Fibroblast of lung (primary cell): ENCODE data around the gene RBM27. TPM values are rescaled to one million over a fixed set of nuclear protein-coding genes. Genes with fewer than 3 reads are reported as not detected.
A peak's percentile ranks its signal among the peaks of the same experiment; 100 is the strongest.

Experiments used
- DNase-seq, 2 donors: peaks; one replicate each; pipeline versions ENCODE4 v3.0.0 to v3.0.0-alpha.2; 2010; ENCODE audit warnings: low read depth in 2 of 2
- H2AFZ ChIP-seq: 2 replicates; pipeline ENCODE4 v1.5.1; 2012; ENCODE audit warnings: low read length, control low read depth, inconsistent platforms
- H3K27ac ChIP-seq: 2 replicates; pipeline ENCODE4 v1.5.1; 2011; ENCODE audit warnings: low read length, control low read depth; ENCODE audit not compliant: insufficient read depth
- H3K27me3 ChIP-seq: 2 replicates; pipeline ENCODE4 v1.5.1; 2011; ENCODE audit warnings: mild to moderate bottlenecking, low read length; ENCODE audit not compliant: control insufficient read depth, insufficient read depth
- H3K36me3 ChIP-seq: 2 replicates; pipeline ENCODE4 v1.5.1; 2011; ENCODE audit warnings: low read length; ENCODE audit not compliant: control insufficient read depth, insufficient read depth
- H3K4me1 ChIP-seq: 2 replicates; pipeline ENCODE4 v1.5.1; 2011; ENCODE audit warnings: low read length; ENCODE audit not compliant: control insufficient read depth, insufficient read depth; ENCODE audit errors: extremely low read depth
- H3K4me2 ChIP-seq: 2 replicates; pipeline ENCODE4 v1.5.1; 2011; ENCODE audit warnings: low read length, control low read depth; ENCODE audit not compliant: insufficient read depth; ENCODE audit errors: extremely low read depth
- H3K4me3 ChIP-seq, 4 experiments: fragments of 200-600 bp in 1 of 4; sonication (generic) in 1 of 4; replicated peaks in 1 of 4; 2 replicates each; pipeline ENCODE4 v1.5.1; 2011 to 2016; ENCODE audit warnings: low read length in 4 of 4, low read depth in 3 of 4, mild to moderate bottlenecking in 3 of 4, control low read depth in 2 of 4, inconsistent platforms in 1 of 4, mixed read lengths in 1 of 4; ENCODE audit not compliant: insufficient read depth in 1 of 4; ENCODE audit errors: control extremely low read depth in 1 of 4
- H3K79me2 ChIP-seq: 2 replicates; pipeline ENCODE4 v1.5.1; 2012; ENCODE audit warnings: mild to moderate bottlenecking, low read length, inconsistent platforms; ENCODE audit not compliant: control insufficient read depth, insufficient read depth
- H3K9ac ChIP-seq: 2 replicates; pipeline ENCODE4 v1.5.1; 2011; ENCODE audit warnings: mild to moderate bottlenecking, low read length, control low read depth; ENCODE audit not compliant: insufficient read depth
- H3K9me3 ChIP-seq: 2 replicates; pipeline ENCODE4 v1.5.1; 2012; ENCODE audit warnings: low read depth, low read length; ENCODE audit not compliant: control insufficient read depth, insufficient read depth
- H4K20me1 ChIP-seq: 2 replicates; pipeline ENCODE4 v1.5.1; 2011; ENCODE audit warnings: low read length; ENCODE audit not compliant: control insufficient read depth, insufficient read depth; ENCODE audit errors: extremely low read depth
- CTCF ChIP-seq, 2 donors: IDR thresholded peaks in 1 of 2; conservative IDR thresholded peaks in 1 of 2; 1 replicate in 1 of 2; 2 replicates in 1 of 2; pipeline ENCODE4 v1.5.1; 2011 to 2012; ENCODE audit warnings: low read length in 2 of 2, control low read depth in 1 of 2, inconsistent platforms in 1 of 2, low read depth in 1 of 2, mild to moderate bottlenecking in 1 of 2
- EZH2 ChIP-seq: IDR thresholded peaks from 2 replicates; pipeline ENCODE4 v1.5.1; 2012; ENCODE audit warnings: low read length, control low read depth, mild to moderate bottlenecking; ENCODE audit errors: missing control alignments
- polyA minus RNA-seq: library from RNA; depleted of rRNA, polyadenylated mRNA; stranded (reverse); fragments of >200 nt; gene quantifications from 2 replicates; pipeline ENCODE4 v1.2.3, GENCODE V29; 2011; ENCODE audit warnings: low replicate concordance
- polyA plus RNA-seq, 2 donors: library from polyadenylated mRNA; depleted of rRNA in 1 of 2; stranded (reverse) in 1 of 2; unstranded in 1 of 2; fragments of >200 nt; gene quantifications; 2 replicates each; pipeline ENCODE4 v1.2.1, GENCODE V29; 2011 to 2012; ENCODE audit warnings: missing spikeins in 1 of 2
- total RNA-seq: library from RNA; depleted of rRNA; stranded (reverse); fragments of >200 nt; gene quantifications from 2 replicates; pipeline ENCODE4 v1.2.1, GENCODE V29; 2014

The RBM27 gene
- total RNA-seq (20.3 and 23.9 TPM in 2 replicates), polyA plus RNA-seq (15.0 and 17.3 TPM in 2 replicates), polyA minus RNA-seq (4.1 and 11.8 TPM in 2 replicates)
- 9.5 and 10.3 TPM in 2 replicates for polyA plus RNA-seq (2012)

GRCh38 chr5:146203011-146203871, at the start of gene RBM27:
Gene RBM27 (plus strand): TSS chr5:146203605. CDS start chr5:146203766, 161 bp downstream.
- no peak for TF ChIP-seq EZH2
- TF ChIP-seq CTCF (conservative IDR thresholded peaks at IDR 0.05 in 1 of 2, IDR thresholded peaks at IDR 0.05 in 1 of 2; ENCODE audit: low read depth in 1 of 2, low read length in 2 of 2), result no peak
- Histone ChIP-seq H3K27me3 (no peaks in the 10 kb centered on the region), H3K9ac (peak within 1 kb of the TSS; percentile 88)

GRCh38 chr5:146158255-146158654, 45.1 kb upstream of the RBM27 start:
- Histone ChIP-seq H3K27me3 (no peaks in the 10 kb centered on the region), H3K9me3 (no peaks in the 10 kb centered on the region), H3K36me3 (peaks cover 5% of the 10 kb centered on the region), H3K4me1 (no peaks in the 10 kb centered on the region), H2AFZ (no peak overlapping the region), H3K4me2 (no peak overlapping the region), H3K79me2 (no peaks in the 10 kb centered on the region), H3K27ac (no peak overlapping the region), H4K20me1 (no peaks in the 10 kb centered on the region), H3K4me3 (no peak overlapping the region), H3K9ac (no peak overlapping the region)
- no peak for DNase-seq
- TF ChIP-seq CTCF (conservative IDR thresholded peaks at IDR 0.05 in 1 of 2, IDR thresholded peaks at IDR 0.05 in 1 of 2; ENCODE audit: low read depth in 1 of 2, low read length in 2 of 2) (no peak), EZH2 (no peak)

More at GRCh38 chr5:146203011-146203871, at the start of gene RBM27:
- no peaks in the 10 kb centered on the region for H4K20me1 ChIP-seq
- H3K4me3 ChIP-seq, result peak within 1 kb of the TSS; percentile 92 to 97 (median 94)
- peaks cover 39% of the 10 kb centered on the region for H3K79me2 ChIP-seq
- no peaks in the 10 kb centered on the region for H3K36me3 ChIP-seq
- H3K9me3 ChIP-seq, result no peaks in the 10 kb centered on the region
- no peaks in the 10 kb centered on the region for H3K4me1 ChIP-seq
- peak within 1 kb of the TSS; percentile 90 for H3K4me2 ChIP-seq
- peak within 1 kb of the TSS; percentile 94 for H2AFZ ChIP-seq
- DNase-seq, result peak; percentile 99
- peak within 1 kb of the TSS; percentile 80 for H3K27ac ChIP-seq

- no peak for DNase-seq
- no peak overlapping the region for H3K9ac ChIP-seq
- H3K4me1 ChIP-seq, result no peaks in the 10 kb centered on the region
- H3K27me3 ChIP-seq, result no peaks in the 10 kb centered on the region
- H3K4me2 ChIP-seq, result no peak overlapping the region
- no peaks in the 10 kb centered on the region for H3K36me3 ChIP-seq
- no peaks in the 10 kb centered on the region for H3K9me3 ChIP-seq
- H3K27ac ChIP-seq, result no peak overlapping the region
- no peak overlapping the region for H2AFZ ChIP-seq
- no peak overlapping the region for H3K4me3 ChIP-seq
- TF ChIP-seq CTCF (conservative IDR thresholded peaks at IDR 0.05 in 1 of 2, IDR thresholded peaks at IDR 0.05 in 1 of 2; ENCODE audit: low read depth in 1 of 2, low read length in 2 of 2), result no peak
- no peak for TF ChIP-seq EZH2
- no peaks in the 10 kb centered on the region for H3K79me2 ChIP-seq
- H4K20me1 ChIP-seq, result no peaks in the 10 kb centered on the region
Observed at GRCh38 chr5:146164382-146164781, 39.0 kb upstream of the RBM27 start.
